Measurements from ENCODE around the gene SIPA1L3.
"Not testable (repeated sequence)": the region's sequence is repeated elsewhere in the genome, so short reads cannot be mapped to it uniquely, and the experiment has no call there.

Gene SIPA1L3

DNA sequence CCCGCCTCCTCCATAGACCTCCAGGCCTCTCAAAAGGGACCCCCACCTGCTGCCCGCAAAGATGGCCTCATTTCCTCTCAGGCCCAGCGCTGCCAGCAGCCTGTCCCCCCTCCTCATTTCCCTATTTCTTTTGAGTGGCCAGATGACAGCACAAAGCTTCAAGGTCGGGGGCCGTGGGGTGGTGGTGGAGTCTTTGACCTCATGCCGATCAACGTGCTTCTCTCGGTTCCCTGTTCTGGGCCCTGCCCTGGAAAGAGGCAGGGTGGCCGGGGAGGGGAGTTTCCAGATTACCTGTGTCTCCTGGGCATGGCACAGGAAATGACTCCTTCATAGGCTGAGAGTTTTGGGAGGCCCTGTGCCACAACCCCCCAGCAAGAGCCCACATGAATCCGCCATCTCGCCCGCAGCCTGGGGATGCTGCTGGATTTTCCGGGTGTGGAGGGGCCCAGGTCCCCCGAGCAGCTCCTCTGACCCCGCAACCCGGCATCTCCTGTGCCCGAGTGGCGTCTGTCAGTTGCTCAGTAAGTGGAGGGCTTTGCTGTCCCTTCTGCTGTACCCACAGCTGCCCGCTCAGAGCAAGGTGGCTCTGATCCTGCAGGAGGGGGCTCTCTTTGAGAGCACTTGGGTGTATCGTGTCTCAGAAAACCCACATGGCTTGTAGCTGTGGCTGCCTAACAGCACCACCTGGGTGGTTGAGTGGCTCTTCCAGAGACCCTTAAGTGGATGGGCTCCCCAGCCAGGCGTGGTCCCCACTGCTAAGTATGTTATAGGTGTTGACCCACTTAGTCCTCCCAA is 139.4 kb downstream of the SIPA1L3 start:
- DNase-seq, result no peak

DNA sequence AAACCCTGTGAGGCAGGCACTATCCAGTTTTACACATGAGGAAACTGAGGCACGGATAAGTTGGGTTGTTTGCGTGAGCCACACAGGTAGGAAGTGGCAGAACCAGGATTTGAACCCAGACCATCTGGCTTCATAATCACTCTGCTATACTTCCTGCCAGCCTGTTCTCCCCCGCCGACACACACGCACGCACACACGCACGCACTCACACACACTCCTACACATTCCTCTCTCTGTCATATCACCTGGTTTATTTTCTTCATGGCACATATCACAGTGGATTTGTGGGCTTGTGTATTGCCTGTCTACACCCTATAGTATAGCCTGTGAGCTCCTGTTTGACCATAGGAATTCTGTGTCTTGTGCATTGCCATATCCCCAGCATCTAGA is 140.0 kb downstream of the SIPA1L3 start:
- no peak for DNase-seq

- DNase-seq, result no peak
Observed at GRCh38 chr19:38047641-38048040, 140.6 kb downstream of the SIPA1L3 start.

DNA sequence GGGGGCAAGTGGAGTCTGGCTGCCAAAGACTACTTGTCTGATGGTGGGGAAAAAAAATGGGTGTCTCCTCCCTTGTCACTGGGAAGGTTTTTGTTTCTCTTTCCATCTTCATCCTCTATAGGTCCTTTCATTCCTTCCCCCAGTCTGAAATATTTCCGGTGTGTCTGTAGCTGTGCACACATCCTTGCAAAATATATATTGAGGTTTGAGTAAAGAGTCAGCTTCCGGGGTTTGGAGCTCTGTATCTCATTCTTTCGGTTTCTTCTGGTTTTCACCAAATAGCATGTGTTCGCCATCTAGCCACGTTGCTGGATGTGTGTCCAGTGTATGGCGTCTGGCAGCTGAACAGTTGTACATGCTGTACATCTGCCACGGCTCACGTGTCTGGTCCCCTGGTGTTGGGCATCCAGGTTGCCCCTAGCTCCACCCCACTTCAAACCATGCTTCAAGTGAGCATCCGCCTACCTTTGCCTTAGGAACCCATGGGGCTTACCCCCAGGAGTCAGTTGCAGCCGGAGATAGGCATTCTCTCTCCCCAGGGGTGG is 142.2 kb downstream of the SIPA1L3 start:
- no peak for DNase-seq

GRCh38 chr19:38055010-38055409 is 148.0 kb downstream of the SIPA1L3 start:
- DNase-seq, result no peak

DNA sequence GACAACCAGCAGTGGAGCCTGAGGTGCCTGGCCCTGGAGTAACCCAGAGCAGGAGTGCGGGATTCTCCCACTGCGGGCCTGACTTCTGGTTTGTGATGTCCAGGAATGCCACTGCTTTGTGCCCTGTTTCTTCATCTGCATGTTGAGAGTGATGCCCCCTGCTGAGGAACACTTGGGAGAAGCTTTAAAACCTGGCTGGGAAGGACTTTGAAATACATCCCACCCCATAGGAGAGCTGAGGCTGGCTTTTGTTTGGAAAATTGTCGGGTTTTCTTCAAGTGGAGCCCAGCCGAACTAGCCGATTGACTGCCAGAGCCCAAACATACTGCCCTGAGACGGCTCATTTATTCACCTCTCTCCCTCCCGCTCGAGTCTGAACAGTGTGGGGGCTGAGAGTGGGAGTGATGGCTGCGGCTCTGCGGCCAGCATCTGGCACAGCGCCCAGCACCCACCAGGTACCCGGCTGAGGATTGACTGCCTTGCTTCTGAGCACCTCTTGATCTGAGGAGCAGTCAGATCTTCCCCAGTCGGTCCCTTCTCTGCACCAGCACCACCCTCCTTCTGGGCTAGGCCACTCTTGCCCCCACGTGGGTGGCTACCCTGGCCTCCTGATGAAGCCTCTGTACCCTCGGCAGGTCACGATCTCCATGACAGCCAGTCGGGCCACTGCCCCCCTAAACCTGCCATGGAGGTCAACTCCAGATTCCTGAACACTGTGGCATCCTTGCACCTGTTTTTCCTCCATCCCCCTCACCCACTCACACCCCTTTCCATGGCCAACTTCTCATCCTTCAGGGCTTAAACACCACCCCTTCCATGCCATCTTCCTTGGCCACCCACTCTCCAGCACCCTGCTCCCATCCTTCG is 148.9 kb downstream of the SIPA1L3 start:
- DNase-seq, result no peak

GRCh38 chr19:38056646-38057045 is 149.6 kb downstream of the SIPA1L3 start:
- no peak for DNase-seq

DNA sequence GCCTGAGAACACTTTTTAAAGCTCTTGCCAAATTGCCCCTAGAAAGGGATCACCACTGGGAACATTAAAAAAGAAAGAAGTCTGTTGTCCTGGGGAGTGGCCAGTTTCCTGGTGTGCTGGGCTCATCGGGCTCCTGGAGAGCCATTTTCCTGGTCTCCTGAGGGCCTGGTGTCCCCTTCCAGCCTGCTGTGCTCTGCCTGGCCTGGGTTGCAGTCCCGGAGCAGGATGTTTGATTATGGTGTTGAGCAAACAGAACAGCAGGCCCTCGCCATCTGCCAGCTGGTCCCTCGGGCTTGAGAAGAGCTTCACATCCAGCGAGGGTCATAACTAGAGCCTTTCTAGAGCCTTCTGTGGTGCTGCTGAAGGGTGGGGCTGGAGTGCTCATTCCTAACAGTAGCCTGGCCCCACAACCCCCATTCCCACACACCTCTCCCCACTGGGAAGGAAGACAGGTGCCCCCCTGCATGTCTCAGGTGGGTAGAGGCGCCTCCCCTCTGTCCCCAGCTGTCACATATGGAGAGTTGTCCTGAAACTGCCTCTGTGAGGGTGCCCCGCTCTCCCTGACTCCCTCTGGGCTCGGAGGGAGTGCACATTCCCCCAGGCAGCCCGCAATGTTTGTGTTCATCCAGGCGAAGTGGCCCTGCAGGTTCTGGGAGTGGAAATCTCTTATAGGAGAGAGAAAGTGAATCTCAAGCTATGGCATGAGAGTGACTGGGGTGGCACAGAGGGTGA is 151.1 kb downstream of the SIPA1L3 start:
- DNase-seq, result peak; percentile 97

GRCh38 chr19:38059897-38060296 is 152.9 kb downstream of the SIPA1L3 start:
- DNase-seq, result no peak

- DNase-seq, result no peak
Observed at GRCh38 chr19:38060331-38060730, 153.3 kb downstream of the SIPA1L3 start.

GRCh38 chr19:38061294-38061693 is 154.3 kb downstream of the SIPA1L3 start:
- no peak for DNase-seq

GRCh38 chr19:38062959-38063761 is 156.2 kb downstream of the SIPA1L3 start:
- peak; percentile 14 for DNase-seq

DNA sequence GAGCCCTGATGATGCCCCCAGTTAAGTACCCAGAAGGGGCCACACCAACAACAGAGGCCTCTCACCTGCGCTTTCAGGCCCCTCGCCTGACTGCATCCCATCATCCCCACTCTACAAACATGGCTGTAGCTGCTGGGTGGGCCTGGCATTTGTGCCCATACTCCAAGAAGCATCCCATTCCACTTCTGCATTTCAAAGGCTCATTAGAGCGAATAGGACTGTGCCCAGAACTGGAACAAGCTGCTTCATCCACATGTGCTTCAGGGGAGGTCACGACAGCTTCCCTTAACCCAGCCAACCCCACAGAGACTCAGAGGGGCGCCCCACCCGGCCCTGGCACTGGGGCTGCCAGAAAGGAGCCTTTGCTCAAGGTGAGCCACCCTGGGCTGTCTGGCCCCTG is 156.9 kb downstream of the SIPA1L3 start:
- no peak for DNase-seq

DNA sequence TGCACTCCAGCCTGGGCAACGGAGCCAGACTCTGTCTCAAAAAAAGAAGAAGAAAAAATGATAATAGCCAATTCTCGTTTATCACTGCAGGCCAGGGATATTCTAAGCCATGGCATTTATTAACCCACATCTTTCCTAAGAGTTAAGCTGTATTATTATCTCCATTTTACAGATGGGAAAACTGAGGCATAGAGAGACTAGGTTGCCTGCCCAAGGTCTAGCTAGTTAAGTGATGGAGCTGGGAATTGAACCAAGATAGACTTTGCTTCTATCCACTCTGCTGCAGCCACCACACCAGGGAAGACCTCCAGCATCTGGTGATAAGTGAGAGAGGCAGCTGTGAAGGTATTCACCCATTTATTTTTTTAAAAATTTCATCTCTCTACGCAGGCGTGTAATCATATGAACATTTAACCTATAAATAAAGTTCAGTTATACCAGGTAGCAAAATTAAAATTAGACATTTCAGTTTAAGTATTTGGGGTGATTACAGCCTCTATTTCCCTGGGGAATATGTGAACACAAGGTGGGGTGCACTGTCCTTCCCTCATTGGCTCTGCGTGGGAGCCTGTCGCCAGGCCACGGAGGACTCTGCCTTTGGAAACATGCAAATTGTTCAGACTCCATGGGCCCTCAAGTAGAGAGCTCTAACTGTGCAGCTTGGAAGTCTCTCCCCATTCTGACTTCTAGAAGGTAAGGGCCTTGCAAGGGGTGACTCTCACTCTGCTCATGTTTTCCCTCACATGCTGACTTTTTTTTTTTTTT is 157.8 kb downstream of the SIPA1L3 start:
- no peak for DNase-seq

GRCh38 chr19:38065775-38066174 is 158.8 kb downstream of the SIPA1L3 start:
- DNase-seq, result not testable (repeated sequence)

- DNase-seq, result no peak
Observed at GRCh38 chr19:38068826-38069225, 161.8 kb downstream of the SIPA1L3 start.

- DNase-seq, result no peak
Observed at GRCh38 chr19:38070573-38070972, 163.6 kb downstream of the SIPA1L3 start.

DNA sequence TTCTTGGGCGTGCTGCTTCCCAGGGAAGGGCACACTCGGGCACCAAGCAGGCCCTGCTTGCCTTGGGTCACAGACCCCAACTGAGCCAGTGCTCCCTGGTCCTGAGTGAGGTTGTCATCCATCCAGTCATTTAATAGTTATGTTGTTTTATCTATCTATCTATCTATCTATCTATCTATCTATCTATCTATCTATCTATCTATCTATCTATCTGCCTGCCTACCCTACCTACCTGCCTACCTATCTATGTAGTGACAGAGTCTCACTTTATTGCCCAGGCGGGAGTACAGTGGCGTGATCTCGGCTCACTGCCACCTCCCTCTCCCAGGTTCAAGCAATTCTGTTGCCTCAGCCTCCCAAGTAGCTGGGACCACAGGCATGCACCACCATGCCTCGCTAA is 164.0 kb downstream of the SIPA1L3 start:
- DNase-seq, result not testable (repeated sequence)

DNA sequence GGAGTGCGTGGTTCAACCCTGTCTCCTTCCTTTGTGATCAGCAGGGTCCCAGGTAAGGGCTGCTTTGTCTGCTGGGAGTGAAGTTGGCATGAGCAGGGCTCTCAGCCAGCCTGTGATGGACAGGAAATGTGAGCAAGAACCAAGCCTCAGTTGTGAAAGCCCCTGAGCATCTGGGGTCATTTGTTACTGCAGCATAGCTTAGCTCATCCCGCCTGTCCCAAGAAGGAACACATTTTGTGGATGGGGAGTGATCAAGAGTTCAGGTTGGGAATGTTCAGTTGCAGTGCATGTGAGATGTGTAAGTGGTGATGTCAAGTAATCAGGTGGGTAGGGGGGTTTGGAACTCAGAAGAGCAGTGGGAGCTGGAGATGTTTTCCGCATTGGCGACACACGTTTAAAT is 164.6 kb downstream of the SIPA1L3 start:
- DNase-seq, result no peak

- DNase-seq, result no peak
Observed at GRCh38 chr19:38072776-38073750, 166.1 kb downstream of the SIPA1L3 start.

Data from DMS153 (cell line).